GM12864 (cell line): ENCODE measurements around the gene MLPH.

Experiments
- DNase-seq: peaks from one replicate; pipeline ENCODE4 v3.0.0-alpha.2; 2011; ENCODE audit warnings: low read depth
- H3K4me3 ChIP-seq: 2 replicates; pipeline ENCODE4 v1.5.1; 2011; ENCODE audit warnings: mild to moderate bottlenecking, low read depth, low read length, control low read depth
- CTCF ChIP-seq: IDR thresholded peaks from 2 replicates; pipeline ENCODE4 v1.5.1; 2011; ENCODE audit warnings: low read depth, mild to moderate bottlenecking, moderate library complexity, low read length, control low read depth, inconsistent platforms; ENCODE audit errors: missing control alignments

MLPH gene

DNA sequence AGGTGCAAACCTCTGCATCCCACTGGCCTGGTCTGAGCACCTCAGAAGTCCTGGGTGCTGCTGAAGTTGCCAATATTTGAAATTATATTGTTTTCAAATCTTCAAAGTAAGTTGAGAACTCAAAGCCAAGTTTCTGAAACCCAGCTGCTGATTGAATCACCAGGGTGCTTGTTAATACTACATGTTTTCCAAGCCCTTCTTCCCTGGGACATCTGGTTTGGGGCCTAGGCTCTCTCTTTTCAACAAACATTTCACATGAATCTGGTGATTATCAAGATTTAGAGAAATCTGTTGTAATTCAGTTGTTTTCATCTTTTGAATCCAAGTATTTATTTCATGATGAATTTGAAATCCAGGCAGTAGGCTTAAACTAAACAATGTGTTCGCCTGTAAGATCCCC is 24.4 kb downstream of the MLPH start:
- no peak overlapping the region for H3K4me3 ChIP-seq
- no peak for TF ChIP-seq CTCF
- no peak for DNase-seq

DNA sequence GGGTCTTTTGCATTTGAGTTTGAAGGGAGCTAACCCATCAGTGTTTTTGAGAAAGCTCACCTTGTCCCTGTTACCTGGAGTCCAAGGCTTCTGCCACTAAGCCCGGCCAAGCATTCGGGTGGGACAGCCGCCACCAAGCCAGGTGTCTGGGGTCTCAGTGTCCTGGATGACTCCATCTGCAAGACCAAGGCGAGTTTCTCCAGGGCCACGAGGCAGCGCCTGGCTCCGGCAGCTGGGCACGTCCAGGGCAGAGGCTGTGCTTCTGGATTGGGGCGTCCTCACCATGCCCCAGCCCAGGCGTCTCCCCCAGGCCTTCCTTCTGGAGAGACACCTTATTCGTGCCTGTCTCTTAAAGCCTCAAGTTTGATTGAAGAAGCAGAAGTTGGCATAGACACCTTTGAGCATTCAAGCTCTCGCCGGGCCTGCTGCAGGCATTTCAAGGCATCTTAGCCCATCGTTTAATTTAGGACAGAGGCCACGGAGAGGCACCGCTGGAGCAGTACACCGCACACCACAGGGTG is 24.9 kb downstream of the MLPH start:
- no peak for DNase-seq
- TF ChIP-seq CTCF = no peak
- no peak overlapping the region for H3K4me3 ChIP-seq

- peak; percentile 81 for TF ChIP-seq CTCF
- DNase-seq = peak; percentile 47
- no peak overlapping the region for H3K4me3 ChIP-seq
Measured at GRCh38 chr2:237512774-237513466, 25.9 kb downstream of the MLPH start.

DNA sequence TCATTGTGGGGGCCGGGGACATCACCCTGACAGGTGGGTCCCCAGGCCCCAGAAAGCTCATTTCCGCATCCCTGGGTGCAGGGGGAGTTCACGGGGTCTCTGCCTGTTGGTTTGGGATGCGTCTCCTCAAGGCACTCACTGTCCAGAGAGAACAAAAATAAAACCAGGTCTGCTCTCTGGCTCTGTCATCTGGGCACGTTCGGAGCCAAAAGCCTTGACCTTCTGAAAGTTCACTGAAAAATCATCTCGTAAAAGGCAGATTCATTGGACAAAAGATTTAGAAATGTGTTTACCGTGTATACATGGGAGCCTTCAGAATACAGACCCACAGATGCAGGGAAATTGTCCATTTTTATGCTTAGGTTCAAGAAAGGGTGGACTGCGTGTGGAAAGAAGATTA is 26.6 kb downstream of the MLPH start:
- no peak for TF ChIP-seq CTCF
- DNase-seq = no peak
- no peak overlapping the region for H3K4me3 ChIP-seq

GRCh38 chr2:237514474-237515130 is 27.6 kb downstream of the MLPH start:
- DNase-seq = no peak
- TF ChIP-seq CTCF = no peak
- H3K4me3 ChIP-seq = no peak overlapping the region

GRCh38 chr2:237515166-237515565 is 28.1 kb downstream of the MLPH start:
- no peak for TF ChIP-seq CTCF
- H3K4me3 ChIP-seq = no peak overlapping the region
- DNase-seq = no peak
